ENCODE results near the gene HSD17B8.

- TF ChIP-seq CTCF (IDR thresholded peaks at IDR 0.05; ENCODE audit: low read depth, low read length) (no peak), EZH2phosphoT487 (IDR thresholded peaks at IDR 0.05; ENCODE audit: low read depth) (no peak)
These were observed 39.6 kb upstream of the HSD17B8 start for GRCh38 chr6:33164665-33165373.
